GM23248 (cell line): ENCODE data around the gene ARHGAP25. TPM values are rescaled to one million over a fixed set of nuclear protein-coding genes. Genes with fewer than 3 reads are reported as not detected.

ENCODE experiments used
- DNase-seq: peaks from one replicate; pipeline ENCODE4 v3.0.0-alpha.2; 2015
- H2AFZ ChIP-seq: fragments of 200-600 bp; sonication (generic); 2 replicates; pipeline ENCODE4 v1.6.1; 2016; ENCODE audit warnings: antibody characterized with exemption
- H3F3A ChIP-seq: fragments of 200-600 bp; sonication (generic); 2 replicates; pipeline ENCODE4 v1.6.1; 2016; ENCODE audit warnings: mild to moderate bottlenecking, antibody characterized with exemption, mixed run types; ENCODE audit not compliant: insufficient read depth
- H3K27ac ChIP-seq: fragments of 200-600 bp; sonication (generic); 2 replicates; pipeline ENCODE4 v1.5.1; 2016; ENCODE audit warnings: mild to moderate bottlenecking
- H3K27me3 ChIP-seq: fragments of 200-600 bp; sonication (generic); replicated peaks from 2 replicates; pipeline ENCODE4 v1.6.1; 2016; ENCODE audit warnings: mild to moderate bottlenecking; ENCODE audit not compliant: insufficient read depth
- H3K36me3 ChIP-seq: fragments of 200-600 bp; sonication (generic); 2 replicates; pipeline ENCODE4 v1.6.1; 2016; ENCODE audit warnings: low read depth, mild to moderate bottlenecking
- H3K4me1 ChIP-seq: fragments of 200-600 bp; sonication (generic); 2 replicates; pipeline ENCODE4 v1.6.1; 2016; ENCODE audit warnings: mild to moderate bottlenecking; ENCODE audit not compliant: insufficient read depth
- H3K4me2 ChIP-seq: fragments of 200-600 bp; sonication (generic); one replicate; pipeline ENCODE4 v1.6.1; 2016; ENCODE audit warnings: mild to moderate bottlenecking; ENCODE audit not compliant: unreplicated experiment
- H3K4me3 ChIP-seq: fragments of 200-600 bp; sonication (generic); 2 replicates; pipeline ENCODE4 v1.5.1; 2016; ENCODE audit warnings: mild to moderate bottlenecking
- H3K79me2 ChIP-seq: fragments of 200-600 bp; sonication (generic); 2 replicates; pipeline ENCODE4 v1.6.1; 2016; ENCODE audit warnings: mild to moderate bottlenecking; ENCODE audit not compliant: insufficient read depth
- H3K9ac ChIP-seq: fragments of 200-600 bp; sonication (generic); 2 replicates; pipeline ENCODE4 v1.6.1; 2016; ENCODE audit warnings: mild to moderate bottlenecking
- H3K9me2 ChIP-seq: fragments of 200-600 bp; sonication (generic); 2 replicates; pipeline ENCODE4 v1.6.1; 2016; ENCODE audit warnings: mixed run types, mild to moderate bottlenecking, moderate library complexity; ENCODE audit not compliant: insufficient read depth
- H3K9me3 ChIP-seq: fragments of 200-600 bp; sonication (generic); one replicate; pipeline ENCODE4 v1.6.1; 2017; ENCODE audit warnings: low read depth
- H4K20me1 ChIP-seq: fragments of 200-600 bp; sonication (generic); 2 replicates; pipeline ENCODE4 v1.6.0; 2016; ENCODE audit not compliant: insufficient read depth
- EZH2 ChIP-seq: fragments of 200-600 bp; sonication (generic); IDR thresholded peaks from 2 replicates; pipeline ENCODE4 v1.6.1; 2018; ENCODE audit warnings: antibody characterized with exemption, mild to moderate bottlenecking; ENCODE audit not compliant: insufficient read depth, poor library complexity, severe bottlenecking
- EZH2phosphoT487 ChIP-seq: fragments of 200-600 bp; sonication (generic); IDR thresholded peaks from 2 replicates; pipeline ENCODE4 v1.6.1; 2018; ENCODE audit warnings: antibody characterized with exemption, moderate library complexity, mild to moderate bottlenecking, low read depth; ENCODE audit not compliant: insufficient read depth
- WGBS, 2 experiments: methylation state at CpG; one replicate each; pipeline ENCODE4 v1.1.6; 2015 to 2017; ENCODE audit warnings: low lambda C conversion rate in 2 of 2, low coverage in 1 of 2; ENCODE audit errors: missing lambda C conversion rate in 2 of 2; 5-methylcytosine and 5-hydroxymethylcytosine counted together
- in situ Hi-C: fragments of 300-500 bp; cut with MboI; formaldehyde crosslinking; loops from 2 replicates; pipeline ENCODE4 v1.15.0; 2020
- polyA plus RNA-seq: library from polyadenylated mRNA; unstranded; fragments of >200 nt; fragmentation: Nextera tagmentation; extraction: Ambion mirVana; gene quantifications from 2 replicates; pipeline ENCODE4 v1.2.1, GENCODE V29; 2016
- total RNA-seq: library from RNA; depleted of rRNA; stranded (reverse); fragments of >200 nt; shearing (Covaris generic); gene quantifications from 2 replicates; pipeline ENCODE4 v1.2.3, GENCODE V29; 2014

ARHGAP25 gene
- total and polyA plus RNA-seq, 2 experiments from 2014 or later = not detected

- Histone ChIP-seq H2AFZ (no peak overlapping the region), H3K9me2 (no peaks in the 10 kb centered on the region), H4K20me1 (no peaks in the 10 kb centered on the region), H3F3A (no peaks in the 10 kb centered on the region), H3K4me2 (no peak overlapping the region), H3K4me1 (no peaks in the 10 kb centered on the region), H3K9me3 (no peaks in the 10 kb centered on the region), H3K79me2 (no peaks in the 10 kb centered on the region), H3K27me3 (peaks cover 5% of the 10 kb centered on the region; the same call in 1 of the 2 replicates), H3K4me3 (no peak overlapping the region), H3K27ac (no peak overlapping the region), H3K9ac (no peak overlapping the region), H3K36me3 (peaks cover 4% of the 10 kb centered on the region; the same call in 1 of the 2 replicates)
- in situ Hi-C loops = no loop called here
- DNase-seq = no peak
- 42 to 43% methylated on average over 7 of the region's 7 CpGs for WGBS, 2 experiments
- no peak for TF ChIP-seq EZH2
- TF ChIP-seq EZH2phosphoT487 = no peak
Observed at GRCh38 chr2:68689553-68690537, 44.8 kb upstream of the ARHGAP25 start.

GRCh38 chr2:68690851-68691250 lies 43.8 kb upstream of the ARHGAP25 start:
- no peaks in the 10 kb centered on the region for H3K79me2 ChIP-seq
- peaks cover 4% of the 10 kb centered on the region; the same call in 1 of the 2 replicates for H3K36me3 ChIP-seq
- H3K4me2 ChIP-seq = no peak overlapping the region
- H3K9me3 ChIP-seq = no peaks in the 10 kb centered on the region
- no peaks in the 10 kb centered on the region for H4K20me1 ChIP-seq
- 2 to 6% methylated on average over 3 of the region's 3 CpGs for WGBS, 2 experiments
- no peaks in the 10 kb centered on the region for H3K9me2 ChIP-seq
- H3K9ac ChIP-seq = no peak overlapping the region
- no peak overlapping the region for H3K4me3 ChIP-seq
- no peaks in the 10 kb centered on the region for H3F3A ChIP-seq
- peaks cover 5% of the 10 kb centered on the region; the same call in 1 of the 2 replicates for H3K27me3 ChIP-seq
- no peak for DNase-seq
- no peak overlapping the region for H3K27ac ChIP-seq
- TF ChIP-seq EZH2 (no peak), EZH2phosphoT487 (no peak)
- no peak overlapping the region for H2AFZ ChIP-seq
- H3K4me1 ChIP-seq = no peaks in the 10 kb centered on the region
- in situ Hi-C loops = no loop called here

DNA sequence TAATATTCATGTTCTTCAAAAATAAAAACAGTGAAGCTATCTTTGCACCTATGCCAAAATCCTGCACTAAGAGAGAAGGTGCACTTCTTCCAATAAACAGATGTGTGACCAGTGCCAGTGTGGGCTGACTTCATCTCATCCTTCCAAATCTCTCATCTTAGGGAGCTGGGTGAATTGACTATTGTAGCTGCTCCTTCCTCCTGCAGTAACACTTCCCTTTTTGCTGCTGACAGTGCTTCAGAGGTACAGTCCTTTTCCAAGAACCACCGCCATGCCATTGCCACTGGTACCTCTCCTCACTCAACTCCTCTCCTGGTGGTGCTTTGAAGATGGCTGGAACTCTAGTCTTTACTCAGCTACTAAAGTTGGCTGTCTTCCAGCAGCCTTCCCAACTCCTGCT lies 42.1 kb upstream of the ARHGAP25 start:
- Histone ChIP-seq H3K9me3 (no peaks in the 10 kb centered on the region), H3K27me3 (peaks cover 9% of the 10 kb centered on the region; the same call in 1 of the 2 replicates), H3K27ac (no peak overlapping the region), H3K36me3 (no peaks in the 10 kb centered on the region), H3K4me1 (no peaks in the 10 kb centered on the region), H4K20me1 (no peaks in the 10 kb centered on the region), H3K79me2 (no peaks in the 10 kb centered on the region), H3K4me2 (no peak overlapping the region), H3K4me3 (no peak overlapping the region), H3F3A (no peaks in the 10 kb centered on the region), H2AFZ (no peak overlapping the region), H3K9ac (no peak overlapping the region), H3K9me2 (no peaks in the 10 kb centered on the region)
- TF ChIP-seq EZH2 (no peak), EZH2phosphoT487 (no peak)
- 22 to 36% methylated on average over 1 of the region's 1 CpG for WGBS, 2 experiments
- no peak for DNase-seq
- in situ Hi-C loops = no loop called here

DNA sequence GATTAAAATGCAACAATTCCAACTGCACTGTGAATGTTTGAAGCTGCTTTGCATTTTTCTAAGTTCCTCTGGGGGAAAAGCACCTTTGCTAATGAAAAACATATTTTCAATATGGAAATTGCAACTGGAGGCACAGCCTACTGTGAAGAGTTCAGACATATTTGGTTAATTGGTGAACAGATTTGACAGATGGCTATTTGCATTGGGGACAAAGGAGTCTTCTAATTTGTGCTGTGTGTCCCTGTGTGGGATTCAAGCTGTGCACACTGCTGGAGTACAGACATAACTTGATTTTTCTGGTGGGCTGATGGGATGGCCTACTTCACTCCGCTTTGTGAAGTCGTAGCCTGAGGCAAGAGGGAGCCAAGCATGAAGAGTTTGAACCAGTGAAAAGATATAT lies 40.7 kb upstream of the ARHGAP25 start:
- Histone ChIP-seq H3K4me1 (no peaks in the 10 kb centered on the region), H3K4me3 (no peak overlapping the region), H3K4me2 (no peak overlapping the region), H3F3A (no peaks in the 10 kb centered on the region), H3K36me3 (no peaks in the 10 kb centered on the region), H4K20me1 (no peaks in the 10 kb centered on the region), H3K27ac (no peak overlapping the region), H2AFZ (no peak overlapping the region), H3K9me3 (no peaks in the 10 kb centered on the region), H3K27me3 (peaks cover 9% of the 10 kb centered on the region; the same call in 1 of the 2 replicates), H3K9me2 (no peaks in the 10 kb centered on the region), H3K79me2 (no peaks in the 10 kb centered on the region), H3K9ac (no peak overlapping the region)
- DNase-seq = no peak
- in situ Hi-C loops = no loop called here
- WGBS, 2 experiments = 60 to 61% methylated on average over 2 of the region's 2 CpGs
- no peak for TF ChIP-seq EZH2
- TF ChIP-seq EZH2phosphoT487 = no peak
